ENCODE results near the gene TRDN.

DNA sequence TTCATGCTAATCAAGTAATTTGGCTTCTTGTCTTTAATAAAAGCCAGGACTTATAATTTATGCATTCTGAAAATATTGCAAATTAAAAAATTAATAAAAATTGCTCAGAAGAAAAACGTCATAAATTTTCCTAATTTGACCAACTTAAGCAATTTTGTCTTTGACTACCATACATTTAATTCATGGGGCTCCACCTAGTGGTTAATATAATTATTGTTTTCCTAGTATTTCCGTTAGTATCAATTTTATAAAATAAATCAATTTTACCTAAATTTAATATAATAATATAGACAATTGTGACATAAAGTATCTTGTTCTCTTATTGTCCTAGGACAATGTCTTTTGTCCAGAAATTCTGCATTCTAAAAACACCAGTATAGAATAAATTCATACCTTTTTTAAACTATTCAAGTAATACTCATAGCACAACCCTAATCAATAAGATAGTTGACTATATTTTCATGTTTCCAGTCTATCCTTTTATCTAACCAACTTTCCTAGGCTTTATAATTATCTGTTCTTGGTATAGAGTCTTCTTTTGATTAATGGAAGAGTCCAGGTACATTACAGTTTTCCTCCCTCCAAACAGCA is 319.9 kb downstream of the TRDN start:
- no peak for TF ChIP-seq POLR2A (IDR thresholded peaks at IDR 0.05)
- TF ChIP-seq, protein P1, sequence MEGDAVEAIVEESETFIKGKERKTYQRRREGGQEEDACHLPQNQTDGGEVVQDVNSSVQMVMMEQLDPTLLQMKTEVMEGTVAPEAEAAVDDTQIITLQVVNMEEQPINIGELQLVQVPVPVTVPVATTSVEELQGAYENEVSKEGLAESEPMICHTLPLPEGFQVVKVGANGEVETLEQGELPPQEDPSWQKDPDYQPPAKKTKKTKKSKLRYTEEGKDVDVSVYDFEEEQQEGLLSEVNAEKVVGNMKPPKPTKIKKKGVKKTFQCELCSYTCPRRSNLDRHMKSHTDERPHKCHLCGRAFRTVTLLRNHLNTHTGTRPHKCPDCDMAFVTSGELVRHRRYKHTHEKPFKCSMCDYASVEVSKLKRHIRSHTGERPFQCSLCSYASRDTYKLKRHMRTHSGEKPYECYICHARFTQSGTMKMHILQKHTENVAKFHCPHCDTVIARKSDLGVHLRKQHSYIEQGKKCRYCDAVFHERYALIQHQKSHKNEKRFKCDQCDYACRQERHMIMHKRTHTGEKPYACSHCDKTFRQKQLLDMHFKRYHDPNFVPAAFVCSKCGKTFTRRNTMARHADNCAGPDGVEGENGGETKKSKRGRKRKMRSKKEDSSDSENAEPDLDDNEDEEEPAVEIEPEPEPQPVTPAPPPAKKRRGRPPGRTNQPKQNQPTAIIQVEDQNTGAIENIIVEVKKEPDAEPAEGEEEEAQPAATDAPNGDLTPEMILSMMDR (IDR thresholded peaks at IDR 0.05), result peak in 5 of 6 experiments; percentile 37 to 57 (median 47)
